ENCODE data around the gene SAMSN1.
A peak's percentile ranks its signal among the peaks of the same experiment; 100 is the strongest.
"Not testable (repeated sequence)": the region's sequence is repeated elsewhere in the genome, so short reads cannot be mapped to it uniquely, and the experiment has no call there.

The SAMSN1 gene

DNA sequence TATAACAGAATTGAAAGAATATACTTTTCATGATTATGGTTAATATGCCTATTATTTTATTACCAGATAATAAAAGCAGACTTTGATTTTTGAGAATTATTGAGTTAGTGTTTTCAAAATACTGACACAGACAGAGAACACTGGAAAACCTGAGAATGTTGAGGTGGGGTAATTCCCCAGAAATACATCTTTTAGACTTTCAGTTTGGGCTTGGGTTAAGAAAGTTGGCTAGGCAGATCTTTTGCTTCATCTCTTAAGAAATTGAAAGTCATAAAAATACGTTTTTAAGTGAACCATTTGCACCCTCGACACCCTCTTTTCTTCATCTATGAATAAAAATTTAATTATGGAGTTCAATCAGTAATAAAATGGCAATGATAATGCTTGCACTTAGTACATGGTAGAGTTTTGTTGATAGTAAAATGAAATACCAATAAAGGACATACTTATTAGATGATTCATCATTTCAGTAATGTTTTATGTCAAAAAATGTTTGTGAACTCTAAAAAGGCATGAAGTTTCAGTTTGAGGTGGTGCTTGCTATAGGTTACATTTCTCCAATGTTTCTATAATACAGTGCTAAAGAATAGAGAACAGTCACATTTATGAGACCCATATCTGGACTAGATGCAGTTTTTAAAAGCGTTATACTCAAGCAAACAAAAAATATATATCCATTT is 1.9 kb upstream of the SAMSN1 start:
- H3K4me3 Mint-ChIP-seq = peak overlapping the region; percentile 76 to 80
- DNase-seq (no peak), ATAC-seq (peak; percentile 68)
- H3K27ac Mint-ChIP-seq = peak overlapping the region; percentile 91 to 92
- peaks cover 49% of the 10 kb centered on the region for H3K4me1 Mint-ChIP-seq
- H3K27me3 Mint-ChIP-seq = no peaks in the 10 kb centered on the region
- no peaks in the 10 kb centered on the region for H3K9me3 Mint-ChIP-seq

GRCh38 chr21:14546719-14547118 is 604 bp upstream of the SAMSN1 start:
- H3K27ac Mint-ChIP-seq, ATAC-seq, H3K27me3 Mint-ChIP-seq, H3K9me3 Mint-ChIP-seq, DNase-seq: not testable (repeated sequence)
- Mint-ChIP-seq H3K4me1 (peaks cover 49% of the 10 kb centered on the region), H3K4me3 (peak overlapping the region in 1 of 2 donors; percentile 21)

GRCh38 chr21:14543983-14544382 is 2.1 kb downstream of the SAMSN1 start:
- H3K9me3 Mint-ChIP-seq = peaks cover 0 to 4% of the 10 kb centered on the region in 2 donors
- peaks cover 41% of the 10 kb centered on the region for H3K4me1 Mint-ChIP-seq
- DNase-seq (no peak), ATAC-seq (no peak)
- peak overlapping the region; percentile 88 to 95 for H3K4me3 Mint-ChIP-seq
- no peaks in the 10 kb centered on the region for H3K27me3 Mint-ChIP-seq
- peak overlapping the region; percentile 94 to 98 for H3K27ac Mint-ChIP-seq

DNA sequence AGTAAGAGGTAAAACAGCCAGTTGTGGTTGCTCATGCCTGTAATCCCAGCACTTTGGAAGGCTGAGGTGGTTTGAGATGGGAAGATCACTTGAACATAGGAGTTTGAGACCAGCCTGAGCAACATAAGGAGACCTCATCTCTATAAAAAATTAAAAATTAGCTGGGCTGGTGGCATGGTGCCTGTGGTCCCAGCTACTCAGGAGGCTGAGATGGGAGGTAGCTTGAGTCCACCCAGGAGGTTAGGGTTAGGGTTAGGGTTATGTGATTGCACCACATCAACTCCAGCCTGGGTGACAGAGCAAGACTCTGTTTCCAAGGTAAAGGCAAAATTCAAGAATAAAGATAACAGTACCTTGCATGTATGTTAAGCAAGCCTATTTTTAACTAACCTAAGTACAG is 3.5 kb downstream of the SAMSN1 start:
- peaks cover 41% of the 10 kb centered on the region for H3K4me1 Mint-ChIP-seq
- no peaks in the 10 kb centered on the region for H3K27me3 Mint-ChIP-seq
- ATAC-seq (peak; percentile 57), DNase-seq (no peak)
- H3K27ac Mint-ChIP-seq = peak overlapping the region in 1 of 2 donors; percentile 64
- H3K9me3 Mint-ChIP-seq = peaks cover 0 to 4% of the 10 kb centered on the region in 2 donors
- H3K4me3 Mint-ChIP-seq = peak overlapping the region; percentile 83 to 95

GRCh38 chr21:14541841-14542490 is 4.1 kb downstream of the SAMSN1 start:
- Mint-ChIP-seq H3K27ac (peak overlapping the region; percentile 28 to 97), H3K4me1 (peaks cover 40% of the 10 kb centered on the region), H3K4me3 (peak overlapping the region; percentile 83 to 95), H3K9me3 (peaks cover 5 to 8% of the 10 kb centered on the region in 2 donors), H3K27me3 (no peaks in the 10 kb centered on the region)
- DNase-seq (no peak), ATAC-seq (peak; percentile 41)

- no peaks in the 10 kb centered on the region for H3K27me3 Mint-ChIP-seq
- DNase-seq (no peak), ATAC-seq (no peak)
- peak overlapping the region; percentile 69 to 83 for H3K4me3 Mint-ChIP-seq
- no peak overlapping the region for H3K27ac Mint-ChIP-seq
- peaks cover 14 to 18% of the 10 kb centered on the region in 2 donors for H3K9me3 Mint-ChIP-seq
- H3K4me1 Mint-ChIP-seq = peaks cover 69% of the 10 kb centered on the region
These were observed 7.6 kb downstream of the SAMSN1 start for GRCh38 chr21:14538483-14538882.

DNA sequence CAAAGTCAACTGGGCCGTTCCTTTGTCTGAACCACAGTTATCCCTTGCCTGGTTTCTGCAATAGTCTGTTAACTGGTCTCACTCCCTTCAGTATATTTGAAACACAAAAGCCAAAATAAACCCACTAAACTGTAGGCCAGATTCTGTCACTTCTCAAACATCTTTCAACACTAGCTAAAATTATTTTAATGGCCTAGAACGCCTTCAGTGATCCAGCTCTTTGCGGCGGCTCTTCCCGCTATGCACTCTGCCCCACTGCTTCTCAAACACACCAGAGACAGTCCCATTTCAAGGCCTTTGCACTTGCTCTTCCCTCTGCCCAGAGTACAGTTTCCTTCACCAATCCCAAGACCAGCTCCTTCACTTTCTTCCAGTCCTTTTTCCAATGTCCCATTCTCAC is 9.2 kb downstream of the SAMSN1 start:
- Mint-ChIP-seq H3K4me1 (peaks cover 81% of the 10 kb centered on the region), H3K9me3 (peaks cover 14 to 18% of the 10 kb centered on the region in 2 donors), H3K27me3 (no peaks in the 10 kb centered on the region), H3K27ac (peak overlapping the region in 1 of 2 donors; percentile 54), H3K4me3 (peak overlapping the region; percentile 59 to 69)
- ATAC-seq (no peak), DNase-seq (no peak)

GRCh38 chr21:14535702-14536101 is 10.4 kb downstream of the SAMSN1 start:
- peak overlapping the region; percentile 84 to 96 for H3K4me3 Mint-ChIP-seq
- ATAC-seq (no peak), DNase-seq (no peak)

GRCh38 chr21:14533499-14534428 is 12.4 kb downstream of the SAMSN1 start:
- Mint-ChIP-seq H3K27ac (peak overlapping the region; percentile 99), H3K4me1 (peaks cover 81% of the 10 kb centered on the region), H3K9me3 (peaks cover 14% of the 10 kb centered on the region in 2 donors), H3K27me3 (no peaks in the 10 kb centered on the region), H3K4me3 (peak overlapping the region; percentile 84 to 96)
- ATAC-seq (peak; percentile 87), DNase-seq (peak; percentile 49 to 57)

More at GRCh38 chr21:14535702-14536101, 10.4 kb downstream of the SAMSN1 start:
- peaks cover 87% of the 10 kb centered on the region for H3K4me1 Mint-ChIP-seq
- H3K27ac Mint-ChIP-seq = peak overlapping the region; percentile 40 to 89
- H3K9me3 Mint-ChIP-seq = peaks cover 14 to 18% of the 10 kb centered on the region in 2 donors
- no peaks in the 10 kb centered on the region for H3K27me3 Mint-ChIP-seq

DNA sequence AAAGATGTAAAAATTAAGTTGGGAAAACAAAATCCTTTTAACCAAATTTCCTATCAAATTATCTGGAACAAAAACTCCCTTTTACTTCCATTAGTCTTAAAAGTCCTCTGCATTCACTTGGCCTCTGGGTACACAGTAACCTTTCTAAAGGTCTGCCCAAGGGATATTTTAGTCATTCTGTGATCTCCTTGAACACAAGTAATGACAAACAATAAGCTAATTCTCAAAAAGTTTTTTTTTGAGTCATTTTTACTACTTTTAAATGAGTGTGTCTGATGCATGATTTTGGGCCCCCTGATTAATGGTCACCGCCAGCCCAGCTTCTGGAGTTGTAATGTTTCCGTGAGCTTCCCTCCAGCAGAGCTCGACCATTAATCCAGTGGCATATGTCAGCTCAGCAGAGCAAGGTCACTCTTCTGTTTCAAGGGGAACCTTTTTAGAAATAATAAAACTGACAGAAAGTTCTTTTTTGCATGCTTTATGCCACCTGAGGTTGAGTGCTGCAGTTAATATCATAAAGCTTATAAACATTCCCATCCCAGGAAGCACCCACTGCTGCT is 14.3 kb downstream of the SAMSN1 start:
- DNase-seq (peak in 1 of 2 donors; percentile 37), ATAC-seq (peak; percentile 26)
- Mint-ChIP-seq H3K27ac (peak overlapping the region; percentile 72 to 94), H3K9me3 (peaks cover 7 to 9% of the 10 kb centered on the region in 2 donors), H3K27me3 (no peaks in the 10 kb centered on the region), H3K4me3 (peak overlapping the region; percentile 73 to 84), H3K4me1 (peaks cover 80% of the 10 kb centered on the region)

DNA sequence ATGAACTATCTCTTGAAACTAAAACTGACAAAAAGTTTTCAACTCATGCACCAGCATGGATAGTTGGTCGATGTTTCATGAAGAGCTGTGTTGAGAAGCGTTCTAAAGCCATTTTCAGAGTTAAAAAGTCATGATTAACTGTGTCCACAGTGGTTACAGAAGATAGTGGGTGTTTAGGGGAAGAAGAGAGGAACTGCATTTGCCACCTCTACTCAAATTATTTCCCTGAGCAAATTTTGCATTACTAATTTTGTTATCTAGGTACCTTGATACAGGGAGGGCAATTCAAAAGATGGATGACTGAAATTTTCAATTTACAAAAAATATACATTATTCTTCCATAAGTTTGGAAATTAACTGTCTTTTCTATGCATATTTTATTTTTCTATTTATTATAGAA is 15.5 kb downstream of the SAMSN1 start:
- H3K27me3 Mint-ChIP-seq = no peaks in the 10 kb centered on the region
- H3K27ac Mint-ChIP-seq = peak overlapping the region in 1 of 2 donors; percentile 63
- no peaks in the 10 kb centered on the region for H3K9me3 Mint-ChIP-seq
- H3K4me1 Mint-ChIP-seq = peaks cover 79% of the 10 kb centered on the region
- H3K4me3 Mint-ChIP-seq = peak overlapping the region; percentile 50 to 68
- DNase-seq (no peak), ATAC-seq (no peak)

GRCh38 chr21:14528815-14529214 is 17.3 kb downstream of the SAMSN1 start:
- peak overlapping the region; percentile 85 to 88 for H3K4me3 Mint-ChIP-seq
- peak overlapping the region; percentile 89 to 96 for H3K27ac Mint-ChIP-seq
- no peaks in the 10 kb centered on the region for H3K27me3 Mint-ChIP-seq
- ATAC-seq (no peak), DNase-seq (no peak)
- peaks cover 74% of the 10 kb centered on the region for H3K4me1 Mint-ChIP-seq
- no peaks in the 10 kb centered on the region for H3K9me3 Mint-ChIP-seq

DNA sequence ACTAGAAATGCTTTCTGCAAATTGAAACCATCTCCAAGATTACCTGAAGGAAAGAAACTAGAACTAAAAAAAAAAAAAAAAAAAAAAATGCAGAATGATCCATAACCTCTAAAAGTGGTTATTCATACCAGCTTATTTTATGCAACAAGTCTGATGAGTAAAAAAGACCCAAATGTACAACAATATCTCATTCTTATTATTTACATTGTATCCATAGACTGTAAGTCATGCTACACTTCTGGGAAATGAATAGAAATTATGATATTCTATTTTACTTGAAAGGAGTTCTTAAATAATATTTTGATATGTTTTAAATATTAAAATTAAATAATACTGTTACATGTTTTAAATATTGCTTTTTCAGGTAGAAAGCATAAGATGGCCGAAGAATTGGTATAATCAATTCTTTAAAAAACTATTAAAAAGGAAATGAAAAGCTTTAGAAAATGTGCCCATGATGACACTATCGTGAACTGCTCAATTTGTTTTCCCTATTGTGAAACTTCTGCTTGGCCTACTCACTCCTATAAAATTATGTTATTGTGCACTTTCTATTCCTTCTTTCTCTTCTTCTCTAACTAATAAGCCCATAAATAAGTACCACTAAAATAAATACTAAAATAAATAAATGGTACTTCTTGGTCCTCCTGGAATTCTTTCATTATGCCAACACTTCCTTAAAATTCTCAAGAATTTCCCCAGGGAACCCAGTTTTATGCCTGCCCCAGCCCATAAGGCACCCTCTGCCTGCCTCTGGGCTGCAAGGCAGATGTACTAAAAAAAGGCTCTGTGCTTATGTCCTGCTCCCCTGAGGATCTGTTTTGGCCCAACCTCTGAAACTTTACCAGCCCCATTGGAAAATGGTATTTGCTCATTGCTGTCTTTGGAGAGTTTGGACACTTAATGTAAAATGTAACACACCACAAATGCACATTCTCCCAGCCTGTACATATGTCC is 18.1 kb downstream of the SAMSN1 start:
- ATAC-seq = peak; percentile 50
- H3K9me3 Mint-ChIP-seq = no peaks in the 10 kb centered on the region

More for the DNA sequence above, 18.1 kb downstream of the SAMSN1 start:
- Mint-ChIP-seq H3K4me1 (peaks cover 75% of the 10 kb centered on the region), H3K27me3 (no peaks in the 10 kb centered on the region), H3K27ac (peak overlapping the region; percentile 89 to 97), H3K4me3 (peak overlapping the region; percentile 87 to 88)
- DNase-seq = no peak

Measured in stimulated activated naive CD8-positive, alpha-beta T cell treated with anti-CD3 and anti-CD28 coated beads, Interleukin-15, amount 100 ng/mL, for 72 hours (primary cell).